Stimulated activated naive B cell treated with anti-CD40 and anti-IgM and Interleukin-4, amounts not matched to agents 10 μg/mL and 1 μg/mL and 100 μg/mL, for 72 hours (primary cell): ENCODE measurements around the gene CFAP68.

Experiments used
- ATAC-seq, 2 donors: fragments of 150-1000 bp; cut with Tn5 transposase; replicated peaks; 2 replicates each; pipeline ENCODE4 v1.10.0; 2021; ENCODE audit warnings: moderate library complexity in 1 of 2
- DNase-seq: peaks from one replicate; pipeline ENCODE4 v3.0.0; 2021
- H3K27ac Mint-ChIP-seq: one replicate; pipeline ENCODE4 v1.8.0; 2022; ENCODE audit warnings: mild to moderate bottlenecking, mixed read lengths
- H3K27me3 Mint-ChIP-seq, 2 donors: one replicate each; pipeline ENCODE4 v1.8.0; 2022; ENCODE audit warnings: mixed read lengths in 2 of 2
- H3K36me3 Mint-ChIP-seq, 2 donors: one replicate each; pipeline ENCODE4 v1.8.0; 2022; ENCODE audit warnings: mixed read lengths in 2 of 2, mild to moderate bottlenecking in 1 of 2
- H3K4me1 Mint-ChIP-seq, 2 donors: one replicate each; pipeline ENCODE4 v1.8.0; 2022; ENCODE audit warnings: mixed read lengths in 2 of 2, mild to moderate bottlenecking in 1 of 2
- H3K4me3 Mint-ChIP-seq, 2 donors: one replicate each; pipeline ENCODE4 v1.8.0; 2022; ENCODE audit warnings: mild to moderate bottlenecking in 2 of 2, mixed read lengths in 2 of 2, moderate library complexity in 1 of 2
- H3K9me3 Mint-ChIP-seq, 2 donors: one replicate each; pipeline ENCODE4 v1.8.0; 2022; ENCODE audit warnings: mixed read lengths in 2 of 2, mild to moderate bottlenecking in 1 of 2

Gene CFAP68, protein sequence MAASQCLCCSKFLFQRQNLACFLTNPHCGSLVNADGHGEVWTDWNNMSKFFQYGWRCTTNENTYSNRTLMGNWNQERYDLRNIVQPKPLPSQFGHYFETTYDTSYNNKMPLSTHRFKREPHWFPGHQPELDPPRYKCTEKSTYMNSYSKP

DNA sequence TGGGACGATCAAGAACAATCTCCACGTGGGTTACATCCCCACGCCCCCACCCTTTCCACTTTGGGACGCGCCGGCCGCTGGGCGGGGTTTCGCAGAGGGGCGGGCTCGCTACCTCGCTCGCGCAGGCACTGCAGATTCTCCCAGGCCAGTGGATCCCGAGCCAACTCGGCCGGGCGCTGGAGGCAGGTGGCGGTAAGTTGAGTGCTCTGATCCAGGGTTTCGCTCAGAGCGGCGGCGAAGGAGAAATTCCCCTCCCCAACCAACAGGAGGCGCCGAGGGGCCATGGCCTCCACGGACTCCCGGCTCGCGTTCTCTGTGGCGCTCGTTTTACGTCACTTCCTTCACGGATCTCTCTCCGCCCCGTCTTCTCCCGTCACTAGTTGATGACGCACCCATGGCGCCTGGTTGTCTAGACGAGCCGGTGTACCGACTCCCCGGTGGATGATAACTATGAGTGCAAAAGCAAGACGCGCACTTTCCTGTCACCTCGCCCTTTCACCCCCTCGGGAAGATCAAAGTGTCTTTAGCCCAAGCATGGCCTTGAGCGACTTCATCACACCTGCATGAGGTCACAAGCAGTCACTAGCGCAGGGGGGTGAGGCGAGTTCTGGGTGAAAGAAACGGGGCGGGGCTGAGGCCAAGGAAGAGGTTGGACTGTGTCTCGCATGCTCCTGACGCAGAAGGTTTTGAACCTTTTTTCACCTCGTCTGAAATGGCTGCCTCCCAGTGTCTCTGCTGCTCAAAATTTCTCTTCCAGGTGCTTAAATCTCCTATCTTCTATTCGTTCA lies at the start of gene CFAP68, which contains the start of gene FDXACB1:
Gene CFAP68 (plus strand): TSS at position 693 of the 788 bp plus-strand sequence. CDS start 20 bp downstream, at position 713.
Gene FDXACB1 (minus strand): TSS at position 317 of the 788 bp plus-strand sequence. CDS start 33 bp downstream, at position 284.
- DNase-seq (peak; percentile 93), ATAC-seq (peak; percentile 94 to 95)
- Mint-ChIP-seq H3K4me1 (peaks cover 12 to 15% of the 10 kb centered on the region in 2 donors), H3K36me3 (peaks cover 9 to 24% of the 10 kb centered on the region in 2 donors), H3K27ac (peak within 1 kb of the TSS; percentile 99), H3K27me3 (no peaks in the 10 kb centered on the region), H3K9me3 (no peaks in the 10 kb centered on the region), H3K4me3 (peak within 1 kb of the TSS; percentile 93 to 94)

DNA sequence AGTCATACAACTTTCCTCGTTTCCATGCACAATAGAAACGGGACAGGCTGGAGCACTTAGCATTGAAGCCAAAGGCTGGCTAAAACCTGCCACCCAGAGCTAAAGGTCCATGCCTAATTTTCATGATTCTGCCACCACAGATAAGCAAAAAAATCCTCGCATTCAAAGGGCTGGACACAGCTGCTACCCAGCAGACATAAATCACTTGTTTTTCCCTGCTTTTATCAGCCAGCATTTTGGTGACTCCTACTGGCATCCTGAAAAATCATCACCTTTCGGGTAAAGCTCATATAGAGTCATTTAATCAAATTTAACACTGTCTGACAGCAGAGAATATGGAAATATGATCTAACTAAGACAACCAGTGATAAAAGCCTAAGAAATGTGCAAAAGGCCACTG lies 45.8 kb upstream of the CFAP68 start:
- DNase-seq, result no peak
- no peak overlapping the region for H3K27ac Mint-ChIP-seq
- ATAC-seq, result no peak
- no peak overlapping the region for H3K4me3 Mint-ChIP-seq
- no peaks in the 10 kb centered on the region for H3K27me3 Mint-ChIP-seq
- peaks cover 0 to 17% of the 10 kb centered on the region in 2 donors for H3K4me1 Mint-ChIP-seq
- H3K36me3 Mint-ChIP-seq, result peaks cover 18 to 45% of the 10 kb centered on the region in 2 donors
- H3K9me3 Mint-ChIP-seq, result no peaks in the 10 kb centered on the region

DNA sequence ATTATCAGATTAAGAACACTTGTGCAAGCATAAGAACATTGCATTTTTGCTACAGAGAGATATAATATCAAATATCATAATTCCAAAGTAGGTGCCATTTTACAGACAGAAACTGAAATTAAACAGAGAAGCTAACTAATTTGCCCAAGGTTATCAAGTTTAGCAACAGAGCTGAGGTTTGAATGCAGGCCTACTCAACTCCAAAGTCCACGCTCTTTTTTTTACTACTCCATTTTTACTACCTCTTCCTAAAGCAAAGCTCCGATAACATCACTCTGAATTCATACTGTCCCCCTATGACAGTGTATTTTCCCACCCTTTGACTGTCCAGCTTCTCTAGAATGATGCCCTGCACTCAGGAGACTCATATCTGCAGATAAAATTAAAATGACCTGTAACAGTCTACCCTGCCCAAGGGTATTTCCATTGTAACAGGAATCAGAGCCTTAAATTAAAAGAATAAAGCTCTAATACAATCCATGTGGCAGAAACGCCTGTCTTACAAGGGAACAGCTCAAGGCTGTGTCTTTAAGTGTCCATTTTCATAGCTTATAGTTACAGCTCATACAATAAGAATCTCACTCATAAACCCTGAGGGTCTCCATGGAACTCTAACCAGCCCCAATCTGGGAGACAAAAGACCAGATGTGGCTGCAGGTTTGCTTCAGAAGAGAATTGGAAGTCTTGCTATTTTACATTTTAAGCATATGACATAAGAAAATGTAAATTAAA lies 44.7 kb upstream of the CFAP68 start:
- Mint-ChIP-seq H3K27ac (no peak overlapping the region), H3K4me1 (peaks cover 0 to 17% of the 10 kb centered on the region in 2 donors), H3K27me3 (no peaks in the 10 kb centered on the region), H3K9me3 (no peaks in the 10 kb centered on the region), H3K36me3 (peaks cover 18 to 46% of the 10 kb centered on the region in 2 donors), H3K4me3 (no peak overlapping the region)
- DNase-seq, result no peak
- no peak for ATAC-seq

DNA sequence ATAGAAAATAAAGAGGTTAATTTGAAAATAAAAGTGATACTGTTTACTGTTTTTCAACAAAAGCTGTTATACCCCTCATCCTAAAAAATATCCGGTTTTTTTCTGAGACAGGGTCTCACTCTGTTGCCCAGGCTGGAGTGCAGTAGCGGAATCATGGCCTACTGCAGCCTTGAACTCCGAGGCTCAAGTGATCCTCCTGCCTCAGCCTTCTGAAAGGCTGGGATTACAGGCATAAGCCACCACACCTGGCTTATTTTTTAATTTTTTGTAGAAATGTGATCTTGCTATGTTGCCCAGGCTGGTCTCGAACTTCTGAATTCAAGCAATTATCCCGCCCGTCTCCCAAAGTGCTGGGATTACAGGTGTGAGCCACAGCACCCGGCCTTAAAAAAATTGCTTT lies 43.7 kb upstream of the CFAP68 start:
- H3K27me3 Mint-ChIP-seq, result no peaks in the 10 kb centered on the region
- peaks cover 18 to 39% of the 10 kb centered on the region in 2 donors for H3K36me3 Mint-ChIP-seq
- ATAC-seq (no peak), DNase-seq (no peak)
- no peak overlapping the region for H3K27ac Mint-ChIP-seq
- peaks cover 0 to 8% of the 10 kb centered on the region in 2 donors for H3K4me1 Mint-ChIP-seq
- no peaks in the 10 kb centered on the region for H3K9me3 Mint-ChIP-seq
- no peak overlapping the region for H3K4me3 Mint-ChIP-seq

DNA sequence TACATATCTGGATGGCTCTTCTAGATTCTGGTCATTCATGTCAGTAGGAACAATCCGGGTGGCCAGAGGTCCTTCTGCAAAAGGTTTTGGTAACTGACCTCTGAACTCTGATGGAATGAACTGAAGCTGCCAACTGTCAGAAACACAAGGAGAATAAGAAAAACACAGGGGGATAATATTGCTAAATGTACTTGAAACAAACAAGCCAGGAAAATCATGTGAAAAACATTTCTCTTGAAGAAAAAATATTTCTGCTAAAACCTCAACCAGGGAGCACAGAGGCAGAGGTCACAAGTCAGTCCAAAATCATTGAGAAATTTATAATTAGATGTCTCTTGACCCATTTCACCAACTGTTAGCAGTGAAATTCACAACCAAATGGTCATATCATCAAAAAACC lies 43.2 kb upstream of the CFAP68 start:
- peaks cover 0 to 8% of the 10 kb centered on the region in 2 donors for H3K4me1 Mint-ChIP-seq
- H3K4me3 Mint-ChIP-seq, result no peak overlapping the region
- peaks cover 18 to 39% of the 10 kb centered on the region in 2 donors for H3K36me3 Mint-ChIP-seq
- H3K9me3 Mint-ChIP-seq, result no peaks in the 10 kb centered on the region
- DNase-seq (no peak), ATAC-seq (no peak)
- H3K27me3 Mint-ChIP-seq, result no peaks in the 10 kb centered on the region
- no peak overlapping the region for H3K27ac Mint-ChIP-seq

DNA sequence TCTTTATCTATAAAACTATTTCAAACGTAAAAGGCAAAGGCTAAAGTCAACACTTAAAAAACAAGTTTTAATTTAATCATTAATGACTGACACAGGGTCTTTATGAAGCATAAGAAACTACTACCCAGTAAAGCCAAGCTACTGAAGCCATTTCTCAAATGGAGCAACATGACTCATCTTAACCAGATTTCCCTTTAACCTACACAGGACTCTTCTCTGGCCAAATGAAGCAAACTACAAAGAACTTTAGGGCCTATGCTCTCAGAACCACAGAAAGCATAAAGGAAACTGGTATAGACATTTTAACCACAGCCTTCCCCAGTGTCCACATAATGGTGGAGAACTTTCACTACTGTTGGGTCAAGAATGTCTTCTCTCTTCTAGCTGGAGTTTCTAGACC lies 42.6 kb upstream of the CFAP68 start:
- ATAC-seq (peak; percentile 25 to 31), DNase-seq (no peak)
- no peak overlapping the region for H3K27ac Mint-ChIP-seq
- H3K9me3 Mint-ChIP-seq, result no peaks in the 10 kb centered on the region
- H3K4me1 Mint-ChIP-seq, result peaks cover 0 to 8% of the 10 kb centered on the region in 2 donors
- peaks cover 18 to 35% of the 10 kb centered on the region in 2 donors for H3K36me3 Mint-ChIP-seq
- H3K4me3 Mint-ChIP-seq, result no peak overlapping the region
- no peaks in the 10 kb centered on the region for H3K27me3 Mint-ChIP-seq

DNA sequence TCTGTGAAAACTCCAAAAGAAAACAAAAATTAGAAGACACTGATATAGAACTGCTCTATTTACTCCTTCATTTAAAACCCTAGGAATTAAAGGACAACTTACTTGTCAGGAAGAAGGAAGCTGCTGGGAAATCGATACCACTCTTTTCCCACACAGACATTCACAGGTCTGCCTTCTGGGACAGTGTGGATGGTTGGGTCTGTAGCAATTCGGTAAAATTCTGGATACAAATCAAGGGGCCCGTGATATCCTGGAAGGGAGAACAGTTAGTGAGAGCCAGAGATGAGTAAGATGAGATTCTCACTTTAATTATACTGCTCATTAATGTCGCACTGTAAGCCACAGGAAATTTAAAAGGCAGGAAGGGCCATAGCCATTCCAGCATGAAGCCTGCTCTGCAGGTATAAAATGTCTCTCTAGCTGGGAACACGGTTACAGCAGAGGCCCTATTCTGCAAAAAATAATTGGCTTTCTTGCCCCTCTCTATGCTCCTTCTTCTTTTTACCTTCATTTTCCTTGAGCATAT lies 41.9 kb upstream of the CFAP68 start:
- H3K27me3 Mint-ChIP-seq, result no peaks in the 10 kb centered on the region
- no peaks in the 10 kb centered on the region for H3K9me3 Mint-ChIP-seq
- peaks cover 0 to 8% of the 10 kb centered on the region in 2 donors for H3K4me1 Mint-ChIP-seq
- H3K36me3 Mint-ChIP-seq, result peaks cover 18 to 35% of the 10 kb centered on the region in 2 donors
- DNase-seq, result no peak
- ATAC-seq, result no peak
- no peak overlapping the region for H3K4me3 Mint-ChIP-seq
- H3K27ac Mint-ChIP-seq, result no peak overlapping the region

DNA sequence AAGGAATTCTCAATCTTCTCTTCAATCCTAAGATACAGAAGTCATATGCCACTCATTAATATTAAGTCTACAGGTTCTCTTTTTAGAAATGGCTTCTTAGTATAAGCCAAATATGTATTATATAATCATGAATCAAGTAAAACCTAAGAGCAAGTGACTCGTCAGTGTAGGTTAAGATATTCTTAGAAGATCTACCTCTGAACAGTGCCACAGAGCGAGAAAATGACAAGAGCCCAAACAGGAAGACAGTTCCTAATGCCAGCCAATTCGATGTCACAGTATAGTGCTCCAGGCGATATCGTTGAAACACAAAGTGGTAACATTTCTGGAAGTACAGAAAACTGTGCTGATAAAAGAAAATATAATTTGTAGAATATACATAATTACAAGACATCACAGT lies 41.3 kb upstream of the CFAP68 start:
- H3K4me1 Mint-ChIP-seq, result peaks cover 0 to 8% of the 10 kb centered on the region in 2 donors
- no peaks in the 10 kb centered on the region for H3K27me3 Mint-ChIP-seq
- peaks cover 18 to 35% of the 10 kb centered on the region in 2 donors for H3K36me3 Mint-ChIP-seq
- no peaks in the 10 kb centered on the region for H3K9me3 Mint-ChIP-seq
- H3K27ac Mint-ChIP-seq, result no peak overlapping the region
- no peak for ATAC-seq
- H3K4me3 Mint-ChIP-seq, result no peak overlapping the region
- DNase-seq, result no peak

DNA sequence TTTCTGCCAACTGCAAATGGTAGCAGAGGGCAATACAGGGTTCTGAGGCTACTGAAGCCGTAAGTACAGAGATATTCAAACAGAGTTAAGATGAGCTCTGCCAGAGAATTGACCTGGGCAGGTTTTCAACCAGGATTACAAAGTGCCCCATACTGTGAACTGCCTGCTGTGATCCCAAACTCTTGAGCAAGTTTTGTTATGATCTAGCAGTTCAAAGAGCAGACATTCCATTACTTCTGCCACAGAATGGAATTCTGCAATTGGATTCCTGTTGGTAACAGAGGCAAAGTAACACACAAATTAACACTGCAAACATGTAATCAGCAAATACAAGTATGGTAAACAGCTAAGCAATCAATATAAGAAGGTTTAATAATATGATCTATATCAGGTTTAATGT lies 39.2 kb upstream of the CFAP68 start:
- no peak overlapping the region for H3K27ac Mint-ChIP-seq
- ATAC-seq (no peak), DNase-seq (no peak)
- peaks cover 4 to 20% of the 10 kb centered on the region in 2 donors for H3K4me1 Mint-ChIP-seq
- H3K9me3 Mint-ChIP-seq, result no peaks in the 10 kb centered on the region
- no peaks in the 10 kb centered on the region for H3K27me3 Mint-ChIP-seq
- H3K36me3 Mint-ChIP-seq, result peaks cover 17 to 38% of the 10 kb centered on the region in 2 donors
- no peak overlapping the region for H3K4me3 Mint-ChIP-seq

DNA sequence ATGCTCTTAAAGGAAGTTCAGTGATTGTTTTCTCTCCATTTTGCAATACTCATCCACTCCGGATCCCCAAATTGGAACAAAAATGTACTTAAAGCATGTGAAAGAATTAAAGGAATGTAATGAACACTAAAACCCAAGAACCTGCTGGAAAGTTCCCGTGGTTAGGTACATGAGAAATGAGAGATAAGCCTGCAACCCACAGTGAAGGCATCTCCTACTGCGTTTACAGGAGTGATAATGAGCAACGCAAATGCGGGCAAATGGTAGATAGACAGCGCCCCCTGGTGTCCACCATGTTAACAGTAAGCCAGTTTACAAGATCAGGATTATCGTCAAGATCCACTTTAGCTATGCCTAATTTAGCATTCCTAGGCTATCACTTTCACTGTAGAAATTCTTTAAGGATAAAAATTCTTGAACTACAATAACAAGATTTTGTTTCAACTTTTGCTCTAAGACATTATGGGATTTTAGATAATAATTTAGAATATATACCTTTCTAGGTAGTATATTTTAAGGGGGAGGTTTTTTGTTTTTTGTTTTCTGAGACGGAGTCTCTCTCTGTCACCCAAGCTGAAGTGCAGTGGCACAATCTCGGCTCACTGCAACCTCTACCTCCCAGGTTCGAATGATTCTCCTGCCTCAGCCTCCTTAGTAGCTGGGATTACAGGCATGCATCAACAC lies 37.8 kb upstream of the CFAP68 start:
- peak; percentile 88 to 92 for ATAC-seq
- H3K9me3 Mint-ChIP-seq, result no peaks in the 10 kb centered on the region
- peaks cover 4 to 20% of the 10 kb centered on the region in 2 donors for H3K4me1 Mint-ChIP-seq
- no peaks in the 10 kb centered on the region for H3K27me3 Mint-ChIP-seq
- H3K36me3 Mint-ChIP-seq, result peaks cover 15 to 37% of the 10 kb centered on the region in 2 donors
- no peak overlapping the region for H3K4me3 Mint-ChIP-seq
- no peak overlapping the region for H3K27ac Mint-ChIP-seq
- peak; percentile 62 for DNase-seq

DNA sequence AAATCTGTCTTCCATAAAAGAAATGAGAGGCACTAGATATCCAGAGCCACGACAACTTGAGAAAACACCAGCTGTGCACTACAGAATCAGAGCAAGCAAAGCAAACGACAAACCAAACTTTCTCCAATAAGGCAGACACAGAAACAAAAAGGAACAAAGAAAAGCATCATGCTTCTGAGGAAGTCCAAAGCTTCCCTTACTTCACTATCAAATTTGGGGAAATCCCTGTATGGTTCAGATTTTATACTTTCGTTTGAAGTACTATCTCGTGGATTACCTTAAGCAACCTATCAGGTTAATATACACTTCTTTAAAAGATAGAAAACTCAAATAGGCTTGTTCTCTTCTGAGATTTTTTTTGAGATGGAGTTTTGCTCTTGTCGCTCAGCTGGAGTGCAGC lies 35.7 kb upstream of the CFAP68 start:
- no peak overlapping the region for H3K4me3 Mint-ChIP-seq
- H3K27me3 Mint-ChIP-seq, result no peaks in the 10 kb centered on the region
- peak overlapping the region; percentile 67 for H3K27ac Mint-ChIP-seq
- peak; percentile 85 to 91 for ATAC-seq
- peaks cover 4 to 13% of the 10 kb centered on the region in 2 donors for H3K4me1 Mint-ChIP-seq
- H3K36me3 Mint-ChIP-seq, result peaks cover 13 to 35% of the 10 kb centered on the region in 2 donors
- DNase-seq, result no peak
- no peaks in the 10 kb centered on the region for H3K9me3 Mint-ChIP-seq

DNA sequence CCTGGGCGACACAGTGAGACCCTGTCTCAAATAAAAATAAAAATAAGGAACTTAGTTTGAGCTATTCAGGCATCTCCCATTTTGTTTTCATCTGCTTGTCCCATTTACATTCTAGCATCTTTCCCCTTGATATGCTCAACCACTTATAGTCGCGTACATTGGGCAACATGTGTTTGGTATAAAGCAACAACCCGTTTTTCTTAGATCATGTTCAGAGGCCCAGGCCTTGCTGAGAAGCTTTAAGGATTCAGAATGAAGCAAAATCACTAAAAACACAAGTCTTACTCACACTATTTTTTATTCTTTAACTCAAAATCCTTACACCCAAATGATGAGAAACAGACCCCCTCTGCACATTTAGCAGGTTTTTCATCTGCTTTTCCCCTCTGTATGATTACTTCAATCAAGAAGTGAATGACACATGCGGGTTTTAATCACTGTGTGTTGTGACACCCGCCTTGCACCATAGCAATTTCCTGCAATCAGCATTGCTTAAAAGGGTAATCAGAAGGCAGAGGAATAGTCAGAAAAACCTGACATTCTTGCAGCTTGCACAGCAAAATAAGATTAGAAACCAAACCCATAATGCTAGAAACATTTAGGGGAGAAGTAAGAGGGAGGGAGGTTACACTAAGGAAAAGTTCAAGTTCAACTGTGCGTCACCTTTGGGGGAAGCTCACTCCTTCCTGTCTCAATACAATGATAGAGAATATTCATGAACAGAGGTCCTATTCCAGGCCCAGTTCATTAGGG lies 33.9 kb upstream of the CFAP68 start:
- H3K36me3 Mint-ChIP-seq, result peaks cover 20 to 39% of the 10 kb centered on the region in 2 donors
- H3K4me1 Mint-ChIP-seq, result peaks cover 4 to 13% of the 10 kb centered on the region in 2 donors
- ATAC-seq, result no peak
- no peak overlapping the region for H3K4me3 Mint-ChIP-seq
- no peak for DNase-seq
- H3K27ac Mint-ChIP-seq, result no peak overlapping the region
- H3K9me3 Mint-ChIP-seq, result no peaks in the 10 kb centered on the region
- H3K27me3 Mint-ChIP-seq, result no peaks in the 10 kb centered on the region

DNA sequence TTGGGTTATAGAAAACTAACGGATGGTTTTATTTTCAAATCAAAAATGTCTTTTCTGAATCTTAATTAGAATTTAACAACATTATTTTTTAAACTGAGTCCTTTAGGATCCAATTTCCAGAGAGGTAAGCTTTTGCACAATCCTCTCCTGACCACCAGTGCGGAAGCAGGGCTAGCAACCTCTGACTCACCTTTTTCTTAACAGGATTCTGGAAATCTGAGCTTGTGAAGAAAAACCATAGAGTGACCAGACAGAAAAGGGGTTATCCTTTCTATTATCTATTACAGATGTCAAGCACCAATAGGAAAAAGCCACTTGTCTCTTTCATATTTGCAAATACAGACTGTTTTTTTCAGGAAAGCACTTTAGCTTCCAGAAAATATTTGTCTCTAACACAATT lies 33.3 kb upstream of the CFAP68 start:
- H3K4me3 Mint-ChIP-seq, result no peak overlapping the region
- H3K27me3 Mint-ChIP-seq, result no peaks in the 10 kb centered on the region
- no peaks in the 10 kb centered on the region for H3K9me3 Mint-ChIP-seq
- H3K4me1 Mint-ChIP-seq, result peaks cover 4 to 13% of the 10 kb centered on the region in 2 donors
- ATAC-seq, result no peak
- H3K36me3 Mint-ChIP-seq, result peaks cover 19 to 42% of the 10 kb centered on the region in 2 donors
- H3K27ac Mint-ChIP-seq, result no peak overlapping the region
- DNase-seq, result no peak
